ENCODE data around the gene BACH2. TPM values are rescaled to one million over a fixed set of nuclear protein-coding genes. Genes with fewer than 3 reads are reported as not detected.

The BACH2 gene
- total and polyA plus RNA-seq, 9 of the 15 experiments (the other 6 are each of a cell fraction or from before 2014, with no cell fraction given) = 0.06 to 3.1 (median 0.59) TPM

GRCh38 chr6:90154755-90155470 is 141.7 kb downstream of the BACH2 start:
- H3K4me3 ChIP-seq = no peak overlapping the region
- no peaks in the 10 kb centered on the region for H4K20me1 ChIP-seq (replicated peaks; ENCODE audit: control insufficient read depth, insufficient read depth, low read length)
- DNase-seq (ENCODE audit: extremely low read depth in 1 of 4, low spot score in 3 of 4) (no peak), FAIRE-seq (no peak), ATAC-seq (no peak)
- no peaks in the 10 kb centered on the region for H3K9me1 ChIP-seq (ENCODE audit: control insufficient read depth, insufficient read depth, low read length)
- no peak overlapping the region for H3K27ac ChIP-seq (ENCODE audit: extremely low read depth, low read depth, low read length)
- H3K36me3 ChIP-seq (ENCODE audit: control insufficient read depth, insufficient read depth, low read length) = no peaks in the 10 kb centered on the region
- H2AFZ ChIP-seq (ENCODE audit: low read depth, low read length) = no peak overlapping the region
- H3K27me3 ChIP-seq (ENCODE audit: control insufficient read depth in 2 of 2, insufficient read depth in 2 of 2, low read length in 2 of 2) = 0 out of 5 replicates have a peak, but pooled peaks cover 0 to 4% of the 10 kb centered on the region in 2 experiments
- H3K4me2 ChIP-seq (ENCODE audit: insufficient read depth, low read length) = no peak overlapping the region
- intact Hi-C loops (cut with micrococcal nuclease) = no loop called here
- POLR2A ChIA-PET = no interaction called here
- WGBS (ENCODE audit: insufficient coverage, low coverage, missing lambda C conversion rate) = 22% methylated on average over 8 of the region's 8 CpGs
- no peaks in the 10 kb centered on the region for H3K79me2 ChIP-seq (ENCODE audit: control insufficient read depth, insufficient read depth, low read length)
- H3K4me1 ChIP-seq (replicated peaks in 1 of 2; ENCODE audit: control insufficient read depth in 2 of 2, insufficient read depth in 2 of 2, low read length in 2 of 2) = peaks cover 0 to 18% of the 10 kb centered on the region in 2 experiments; a peak in 2 of 5 replicates
- H3K9ac ChIP-seq (ENCODE audit: insufficient read depth in 1 of 2, low read depth in 2 of 2, low read length in 2 of 2) = no peak overlapping the region
- BruUV-seq (replicated peaks) = no TSS peak
- CTCF ChIA-PET (ENCODE audit: low intra/inter-chr PET ratio) = no interaction called here
- in situ Hi-C loops (cut with MboI) = no loop called here
- H3K9me3 ChIP-seq (replicated peaks; ENCODE audit: control insufficient read depth, insufficient read depth, low read depth, low read length) = no peaks in the 10 kb centered on the region
- TF ChIP-seq BMI1 (IDR thresholded peaks at IDR 0.05; ENCODE audit: low read length) = no peak
- no peak for TF ChIP-seq LCOR (CRISPR knock-in tag; IDR thresholded peaks at IDR 0.05)
- no peak for TF ChIP-seq ZNF778 (CRISPR knock-in tag; IDR thresholded peaks at IDR 0.05)
- TF ChIP-seq ZNF77 (CRISPR knock-in tag; IDR thresholded peaks at IDR 0.05) = no peak
- no peak for TF ChIP-seq E2F3 (CRISPR knock-in tag; IDR thresholded peaks at IDR 0.05)
- no peak for TF ChIP-seq ZBTB2 (IDR thresholded peaks at IDR 0.05)
- TF ChIP-seq, protein P1, sequence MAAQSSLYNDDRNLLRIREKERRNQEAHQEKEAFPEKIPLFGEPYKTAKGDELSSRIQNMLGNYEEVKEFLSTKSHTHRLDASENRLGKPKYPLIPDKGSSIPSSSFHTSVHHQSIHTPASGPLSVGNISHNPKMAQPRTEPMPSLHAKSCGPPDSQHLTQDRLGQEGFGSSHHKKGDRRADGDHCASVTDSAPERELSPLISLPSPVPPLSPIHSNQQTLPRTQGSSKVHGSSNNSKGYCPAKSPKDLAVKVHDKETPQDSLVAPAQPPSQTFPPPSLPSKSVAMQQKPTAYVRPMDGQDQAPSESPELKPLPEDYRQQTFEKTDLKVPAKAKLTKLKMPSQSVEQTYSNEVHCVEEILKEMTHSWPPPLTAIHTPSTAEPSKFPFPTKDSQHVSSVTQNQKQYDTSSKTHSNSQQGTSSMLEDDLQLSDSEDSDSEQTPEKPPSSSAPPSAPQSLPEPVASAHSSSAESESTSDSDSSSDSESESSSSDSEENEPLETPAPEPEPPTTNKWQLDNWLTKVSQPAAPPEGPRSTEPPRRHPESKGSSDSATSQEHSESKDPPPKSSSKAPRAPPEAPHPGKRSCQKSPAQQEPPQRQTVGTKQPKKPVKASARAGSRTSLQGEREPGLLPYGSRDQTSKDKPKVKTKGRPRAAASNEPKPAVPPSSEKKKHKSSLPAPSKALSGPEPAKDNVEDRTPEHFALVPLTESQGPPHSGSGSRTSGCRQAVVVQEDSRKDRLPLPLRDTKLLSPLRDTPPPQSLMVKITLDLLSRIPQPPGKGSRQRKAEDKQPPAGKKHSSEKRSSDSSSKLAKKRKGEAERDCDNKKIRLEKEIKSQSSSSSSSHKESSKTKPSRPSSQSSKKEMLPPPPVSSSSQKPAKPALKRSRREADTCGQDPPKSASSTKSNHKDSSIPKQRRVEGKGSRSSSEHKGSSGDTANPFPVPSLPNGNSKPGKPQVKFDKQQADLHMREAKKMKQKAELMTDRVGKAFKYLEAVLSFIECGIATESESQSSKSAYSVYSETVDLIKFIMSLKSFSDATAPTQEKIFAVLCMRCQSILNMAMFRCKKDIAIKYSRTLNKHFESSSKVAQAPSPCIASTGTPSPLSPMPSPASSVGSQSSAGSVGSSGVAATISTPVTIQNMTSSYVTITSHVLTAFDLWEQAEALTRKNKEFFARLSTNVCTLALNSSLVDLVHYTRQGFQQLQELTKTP (IDR thresholded peaks at IDR 0.05; ENCODE audit: low read depth in 1 of 2, partially characterized antibody in 2 of 2) = no peak
- TF ChIP-seq EGR1 (conservative IDR thresholded peaks at IDR 0.05) = no peak
- TF ChIP-seq ZNF75A (CRISPR knock-in tag; IDR thresholded peaks at IDR 0.05) = no peak
- no peak for TF ChIP-seq NFYB (IDR thresholded peaks at IDR 0.05; ENCODE audit: extremely low read depth, insufficient read length)
- no peak for TF ChIP-seq SRSF7 (optimal IDR thresholded peaks at IDR 0.05; ENCODE audit: low read depth, low read length)
- no peak for TF ChIP-seq ZNF174 (CRISPR knock-in tag; IDR thresholded peaks at IDR 0.05)
- no peak for TF ChIP-seq TBP (optimal IDR thresholded peaks at IDR 0.05; ENCODE audit: low read depth, low read length)
- no peak for TF ChIP-seq MYC (IDR thresholded peaks at IDR 0.05; ENCODE audit: low read depth, low read length)
- no peak for TF ChIP-seq MYC (CRISPR knock-in tag; IDR thresholded peaks at IDR 0.05; ENCODE audit: borderline replicate concordance, low read depth)
- TF ChIP-seq MXI1 (IDR thresholded peaks at IDR 0.05; ENCODE audit: low read depth, low read length) = no peak
- TF ChIP-seq VEZF1 (CRISPR knock-in tag; IDR thresholded peaks at IDR 0.05) = no peak

Data from K562 (cell line).